CD4-positive, alpha-beta T cell treated with Interleukin-17A for 4 hours (primary cell): Measurements from ENCODE around the gene RPE65.
"Not testable (repeated sequence)": the region's sequence is repeated elsewhere in the genome, so short reads cannot be mapped to it uniquely, and the experiment has no call there.

Experiments
- DNase-seq: peaks from one replicate; pipeline ENCODE4 v3.0.0-alpha.2; 2020; ENCODE audit warnings: mixed read lengths

RPE65 gene

DNA sequence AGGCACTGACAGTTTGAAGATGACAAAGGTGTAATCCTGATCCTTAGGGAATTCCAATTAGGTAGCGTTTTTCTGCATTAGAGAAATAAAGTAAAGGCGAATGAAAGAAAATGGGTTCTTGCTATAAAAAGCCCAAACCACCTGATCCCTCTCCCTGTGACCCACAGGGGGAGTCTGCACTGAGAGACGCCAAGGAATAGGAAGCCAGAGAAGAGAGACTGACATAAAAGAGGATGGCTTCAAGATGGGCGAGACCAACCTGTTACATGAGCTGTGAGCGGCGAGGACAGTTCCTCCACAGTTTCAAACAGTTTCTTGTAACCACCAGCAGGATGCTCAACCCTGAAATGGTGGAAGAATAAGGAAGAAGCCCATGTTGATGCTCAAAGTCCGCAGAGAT lies 1.4 kb downstream of the RPE65 start:
- no peak for DNase-seq

DNA sequence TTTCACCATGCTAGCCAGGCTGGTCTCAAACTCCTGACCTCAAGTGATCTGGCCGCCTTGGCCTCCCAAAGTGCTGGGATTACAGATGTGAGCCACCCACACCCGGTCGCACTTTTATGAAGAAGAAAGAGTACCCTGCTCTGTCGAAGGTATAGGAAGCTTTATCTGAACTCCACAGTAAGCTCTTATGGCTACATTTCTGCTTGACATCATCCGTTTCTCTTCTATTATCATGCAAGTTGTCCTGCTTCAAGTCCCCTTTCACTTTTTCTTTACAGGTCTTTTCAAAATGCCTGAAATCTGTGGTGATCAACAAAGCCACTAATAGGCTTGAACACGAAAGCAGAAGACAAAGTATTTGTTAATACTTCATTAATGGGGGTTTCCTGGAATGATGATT lies 4.0 kb downstream of the RPE65 start:
- no peak for DNase-seq

DNA sequence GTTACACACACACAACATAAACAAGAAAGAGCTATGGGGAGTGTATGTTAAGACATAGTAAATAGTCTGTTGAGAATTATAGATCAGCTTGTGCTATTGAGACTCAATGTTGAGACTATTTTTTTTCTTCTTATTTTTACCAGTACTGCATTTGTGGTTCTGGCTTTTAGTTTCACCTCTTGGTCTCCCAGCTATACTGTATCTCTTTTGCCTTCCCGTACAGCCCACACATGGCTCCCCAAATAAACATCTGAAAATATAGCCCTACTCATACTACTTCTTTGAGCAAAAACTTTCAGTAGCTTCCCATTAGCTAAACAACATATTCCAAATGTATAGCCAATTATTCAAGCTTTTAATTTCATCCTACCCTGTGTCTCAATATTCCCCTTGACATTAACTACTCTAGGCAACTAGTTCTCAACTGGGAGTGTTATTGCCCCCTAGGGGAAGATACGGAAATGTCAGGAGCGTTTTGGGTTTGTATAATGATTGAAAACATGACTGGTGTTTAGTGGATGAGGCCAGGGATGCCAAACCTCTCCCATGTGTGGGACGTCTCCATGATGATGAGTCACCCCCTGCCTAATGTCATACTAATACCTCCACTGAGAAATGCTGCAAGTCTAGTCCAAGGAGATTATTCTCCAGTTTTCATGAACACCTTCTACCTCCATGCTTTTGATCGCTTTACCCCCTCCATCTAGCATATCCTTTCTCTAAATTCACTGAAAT lies 6.8 kb downstream of the RPE65 start:
- no peak for DNase-seq

DNA sequence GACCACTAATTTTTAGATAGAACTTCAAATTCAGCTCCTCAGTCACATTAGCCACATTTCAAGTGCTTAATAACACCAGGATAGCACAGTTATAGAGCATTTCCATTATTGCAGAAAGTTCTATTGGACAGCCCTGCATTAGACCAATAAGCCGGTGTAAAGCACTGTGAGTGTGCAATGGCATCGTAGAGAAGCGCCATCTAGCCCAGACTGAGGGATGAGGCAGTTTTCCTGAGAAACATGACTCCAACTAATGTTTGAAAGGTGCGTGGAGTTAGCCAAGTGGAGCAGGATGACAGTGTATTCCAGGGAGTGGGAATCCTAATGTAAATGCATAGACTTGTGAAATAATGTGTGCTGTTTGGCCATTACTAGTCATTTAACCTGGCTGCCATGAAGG lies 7.7 kb downstream of the RPE65 start:
- no peak for DNase-seq

DNA sequence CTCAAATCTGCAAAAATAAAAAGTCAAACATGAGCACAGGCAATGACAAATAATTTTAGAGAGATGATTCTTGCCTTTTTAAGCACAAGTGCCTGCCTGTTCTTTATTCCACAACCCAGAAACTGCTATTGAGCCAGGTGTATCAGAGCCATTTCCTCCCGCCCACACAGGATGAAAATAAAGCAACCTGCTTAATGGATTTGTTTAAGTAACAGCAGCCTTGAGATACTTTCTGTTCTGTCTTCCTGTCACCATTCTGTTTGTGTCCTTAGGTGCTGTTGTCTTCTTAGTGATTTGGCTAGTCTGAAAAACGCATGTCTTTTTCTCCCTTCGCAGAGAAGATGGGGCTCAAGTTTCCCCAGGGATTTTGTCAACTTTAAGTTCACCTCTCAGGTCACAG lies 11.4 kb downstream of the RPE65 start:
- DNase-seq: no peak

DNA sequence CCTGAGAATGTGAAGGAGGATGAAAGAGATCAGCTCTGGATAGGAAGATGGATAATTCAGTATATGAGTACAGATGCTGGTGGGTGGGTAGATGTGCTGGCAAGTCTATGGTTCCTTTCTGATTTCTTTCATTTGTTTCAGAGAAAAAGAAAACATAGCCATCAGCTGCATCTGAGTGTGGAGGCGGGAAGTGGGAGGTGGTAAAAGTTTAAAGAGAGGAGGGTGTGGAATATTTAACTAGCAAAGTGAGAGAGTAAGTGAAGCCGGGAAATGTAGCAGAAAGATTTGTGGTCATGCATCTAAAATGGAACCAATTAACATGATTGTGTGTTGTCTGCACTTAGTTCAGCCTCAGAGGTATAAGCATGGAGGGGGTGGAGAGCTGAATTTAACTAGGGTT lies 16.4 kb downstream of the RPE65 start:
- DNase-seq: no peak

DNA sequence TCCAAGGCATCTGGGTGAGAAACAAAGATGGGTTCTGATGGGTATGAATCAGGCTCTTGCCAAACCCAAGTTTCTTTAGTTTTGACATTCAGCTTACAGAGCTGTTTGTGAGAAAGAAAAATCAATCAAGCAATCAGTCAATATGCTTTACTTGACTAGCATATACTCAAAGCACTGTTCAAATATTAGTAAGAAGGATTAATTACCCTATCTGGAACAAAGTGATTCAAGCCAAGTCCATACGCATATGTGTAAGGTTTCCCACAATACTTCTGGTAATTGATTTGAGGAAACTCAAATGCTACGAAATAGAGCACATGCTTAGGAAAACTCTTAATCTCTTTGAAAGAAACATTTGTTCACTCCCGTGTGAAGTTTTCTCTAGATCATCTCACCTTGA lies 18.7 kb downstream of the RPE65 start:
- no peak for DNase-seq

DNA sequence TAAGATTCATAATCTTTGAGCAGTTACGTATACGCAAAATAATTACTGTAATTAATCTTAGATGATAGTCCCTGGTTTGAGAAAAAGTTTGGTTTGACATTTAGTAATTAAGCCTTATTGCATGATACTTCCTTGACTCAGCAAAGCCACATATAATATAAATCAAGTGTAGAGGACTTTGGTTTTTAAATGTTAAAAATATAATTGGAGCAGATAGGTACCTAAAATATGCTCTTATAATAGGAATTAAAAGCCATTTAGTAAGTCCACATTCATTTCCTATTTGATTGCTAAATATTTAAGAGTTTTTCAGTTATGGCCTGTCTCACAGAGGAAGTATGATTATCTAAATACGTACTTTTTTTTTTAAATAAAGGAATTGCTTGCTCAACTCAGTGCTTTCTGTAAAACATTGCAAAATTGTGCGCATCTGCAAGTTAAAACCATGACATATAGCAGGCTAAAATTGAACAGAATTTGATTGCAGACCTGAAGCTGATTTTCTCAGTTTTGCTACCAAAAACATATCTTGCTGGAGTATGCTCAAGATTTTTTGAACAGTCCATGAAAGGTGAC lies 20.4 kb downstream of the RPE65 start:
- no peak for DNase-seq

DNA sequence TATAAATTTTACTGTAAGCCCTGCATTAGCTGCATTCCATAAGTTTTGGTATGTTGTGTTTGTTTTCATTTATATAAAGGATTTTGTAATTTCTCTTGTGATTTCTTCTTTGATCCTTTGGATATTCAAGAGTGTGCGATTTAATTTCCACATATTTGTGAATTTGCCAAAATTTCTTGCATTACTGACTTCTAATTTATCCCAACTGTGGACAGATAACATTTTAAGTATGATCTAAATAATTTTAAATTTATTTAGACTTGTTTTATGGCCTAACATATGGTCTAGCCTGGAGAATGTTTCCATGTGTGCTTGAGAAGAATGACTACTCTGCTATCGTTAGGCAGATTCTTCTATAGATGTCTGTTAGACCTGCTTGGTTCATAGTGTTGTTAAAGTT lies 23.2 kb downstream of the RPE65 start:
- no peak for DNase-seq

DNA sequence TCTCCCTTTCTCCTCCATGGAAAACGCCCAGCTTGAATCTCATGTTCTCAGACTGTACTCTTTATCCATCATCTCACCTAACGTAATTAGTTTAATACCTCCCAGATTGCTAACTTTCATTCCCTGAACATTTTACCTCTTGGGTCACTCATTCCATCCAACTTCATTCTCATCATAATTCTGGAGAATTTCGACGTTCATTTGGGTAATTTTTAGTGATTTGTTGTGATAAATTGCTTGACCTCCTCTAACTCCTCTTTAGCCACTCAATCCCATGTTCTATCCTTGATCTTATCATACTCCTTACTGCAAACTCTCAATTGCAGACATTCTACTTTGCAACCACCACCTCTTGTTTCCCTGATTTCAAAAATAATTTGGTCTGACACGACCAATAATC lies 28.4 kb downstream of the RPE65 start:
- no peak for DNase-seq

DNA sequence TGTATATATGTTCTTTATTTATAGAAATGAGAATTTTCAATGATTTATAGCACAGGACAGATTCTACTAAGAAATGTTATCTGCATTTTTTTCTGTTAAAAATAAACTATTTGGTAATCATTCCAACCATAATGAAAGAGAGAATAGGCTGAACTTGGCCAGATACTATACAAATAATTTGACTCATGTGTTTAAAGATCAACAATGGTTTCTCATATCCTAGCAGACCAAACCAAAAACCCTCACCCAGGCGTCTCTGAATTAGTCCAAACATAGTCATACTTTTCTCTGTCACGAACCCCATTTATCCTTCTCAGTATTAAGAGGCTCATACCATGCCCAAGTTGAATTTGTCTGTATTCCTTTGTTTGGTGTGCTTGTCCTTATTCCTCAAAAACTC lies 40.3 kb downstream of the RPE65 start:
- DNase-seq: no peak

DNA sequence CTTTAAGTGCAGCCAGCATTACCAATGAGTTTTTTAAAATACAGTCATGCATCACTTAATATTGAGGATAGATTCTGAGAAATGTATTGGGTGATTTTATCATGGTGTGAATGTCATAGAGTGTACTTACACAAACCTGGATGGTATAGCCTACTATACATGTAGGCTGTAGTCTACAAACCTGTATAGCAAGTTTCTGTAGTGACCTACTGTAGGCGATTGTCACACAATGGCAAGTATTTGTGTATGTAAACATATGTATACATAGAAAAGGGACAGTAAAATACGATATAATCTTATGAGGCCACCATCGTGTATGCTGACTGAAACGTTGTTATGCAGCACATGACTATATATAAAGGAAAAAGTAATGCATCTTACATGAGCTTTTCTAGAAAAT lies 48.2 kb downstream of the RPE65 start:
- no peak for DNase-seq

DNA sequence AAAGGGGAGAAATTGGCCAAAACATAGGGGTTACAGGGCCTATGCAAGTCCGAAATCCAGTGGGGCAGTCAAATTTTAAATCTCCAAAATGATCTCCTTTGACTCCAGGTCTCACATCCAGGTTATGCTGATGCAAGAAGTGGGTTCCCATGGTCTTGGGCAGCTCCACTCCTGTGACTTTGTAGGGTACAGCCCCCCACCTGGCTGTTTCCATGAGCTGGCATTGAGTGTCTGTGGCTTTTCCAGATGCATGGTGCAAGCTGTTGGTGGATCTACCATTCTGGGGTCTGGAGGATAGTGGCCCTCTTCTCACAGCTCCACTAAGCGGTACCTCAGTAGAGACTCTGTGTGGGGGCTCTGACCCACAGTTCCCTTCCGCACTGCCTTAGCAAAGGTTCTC lies 54.2 kb downstream of the RPE65 start:
- not testable (repeated sequence) for DNase-seq

DNA sequence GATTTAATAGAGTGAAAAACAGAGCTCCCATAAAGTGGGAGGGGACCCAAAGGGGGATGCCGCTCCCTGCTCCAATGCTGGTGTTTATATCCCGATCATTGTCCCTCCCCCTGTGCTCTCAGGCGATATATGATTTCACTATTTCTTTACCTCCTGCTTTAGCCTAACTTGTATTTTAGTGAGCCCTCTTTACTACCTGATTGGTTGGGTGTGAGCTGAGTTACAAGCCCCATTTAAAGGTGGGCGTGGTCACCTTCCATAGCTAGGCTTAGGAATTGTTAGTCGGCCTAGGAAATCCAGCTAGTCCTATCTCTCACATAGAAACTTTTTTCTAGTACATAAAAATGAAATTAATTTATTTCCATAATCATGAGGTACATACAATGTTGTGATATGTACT lies 57.3 kb downstream of the RPE65 start:
- DNase-seq: not testable (repeated sequence)

DNA sequence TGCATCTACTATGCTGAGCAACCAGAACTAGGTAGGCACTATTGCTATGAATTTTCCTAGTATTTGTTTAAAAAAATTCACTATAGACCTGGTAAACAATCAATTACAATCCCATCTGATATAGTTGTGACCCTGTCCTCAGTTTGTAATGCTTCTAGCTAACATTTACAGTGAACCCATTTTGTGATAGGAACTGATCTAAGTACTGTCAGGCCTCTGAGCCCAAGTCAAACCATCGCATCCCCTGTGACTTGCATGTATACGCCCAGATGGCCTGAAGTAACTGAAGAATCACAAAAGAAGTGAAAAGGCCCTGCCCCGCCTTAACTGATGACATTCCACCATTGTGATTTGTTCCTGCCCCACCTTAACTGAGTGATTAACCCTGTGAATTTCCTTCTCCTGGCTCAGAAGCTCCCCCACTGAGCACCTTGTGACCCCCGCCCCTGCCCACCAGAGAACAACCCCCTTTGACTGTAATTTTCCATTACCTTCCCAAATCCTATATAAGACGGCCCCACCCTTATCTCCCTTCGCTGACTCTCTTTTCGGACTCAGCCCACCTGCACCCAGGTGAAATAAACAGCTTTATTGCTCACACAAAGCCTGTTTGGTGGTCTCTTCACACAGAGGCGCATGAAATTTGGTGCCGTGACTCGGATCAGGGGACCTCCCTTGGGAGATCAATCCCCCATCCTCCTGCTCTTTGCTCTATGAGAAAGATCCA lies 63.8 kb downstream of the RPE65 start:
- DNase-seq: not testable (repeated sequence)

DNA sequence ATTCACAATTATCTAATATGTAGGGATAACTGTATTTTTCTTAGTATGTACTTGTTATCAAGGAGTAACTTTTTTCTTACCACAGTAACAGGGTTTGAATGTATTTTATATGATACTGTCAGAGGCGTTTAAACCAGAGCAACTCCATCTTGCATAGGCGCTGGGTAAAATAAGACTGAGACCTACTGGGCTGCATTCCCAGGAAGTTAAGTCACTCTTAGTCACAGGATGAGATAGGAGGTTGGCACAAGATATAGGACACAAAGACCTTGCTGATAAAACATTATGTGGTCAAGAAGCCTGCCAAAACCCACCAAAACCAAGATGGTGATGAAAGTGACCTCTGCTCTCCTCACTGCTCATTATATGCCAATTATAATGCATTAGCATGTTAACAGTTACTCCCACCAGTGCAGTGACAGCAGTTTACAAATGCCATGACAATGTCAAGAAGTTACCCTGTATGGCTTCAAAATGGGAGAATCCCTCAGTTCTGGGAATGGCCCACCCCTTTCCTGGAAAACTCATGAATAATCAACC lies 64.8 kb downstream of the RPE65 start:
- no peak for DNase-seq

DNA sequence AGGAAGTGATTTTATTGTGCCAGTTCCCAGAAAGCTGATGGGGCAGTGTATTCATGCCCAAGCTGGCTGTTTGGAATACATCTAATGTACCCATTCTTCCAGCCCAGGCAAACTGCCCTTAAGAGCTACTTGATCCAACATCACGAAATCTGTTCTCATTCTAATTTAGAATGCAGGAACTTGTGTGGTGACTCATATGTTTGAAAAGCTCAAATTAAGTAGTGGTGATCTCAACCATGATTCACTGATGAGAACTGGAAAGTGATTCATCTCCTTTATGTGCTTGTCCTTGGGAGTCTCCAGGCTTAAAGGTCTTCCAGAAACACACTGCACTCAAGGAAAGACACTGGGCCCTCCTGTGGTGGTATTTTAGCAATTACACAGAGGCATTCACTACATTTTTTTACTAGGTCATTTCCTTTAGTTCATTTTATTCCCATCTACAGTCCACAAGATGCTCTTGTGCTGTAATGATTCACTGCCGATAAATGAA lies 65.4 kb downstream of the RPE65 start:
- DNase-seq: no peak

DNA sequence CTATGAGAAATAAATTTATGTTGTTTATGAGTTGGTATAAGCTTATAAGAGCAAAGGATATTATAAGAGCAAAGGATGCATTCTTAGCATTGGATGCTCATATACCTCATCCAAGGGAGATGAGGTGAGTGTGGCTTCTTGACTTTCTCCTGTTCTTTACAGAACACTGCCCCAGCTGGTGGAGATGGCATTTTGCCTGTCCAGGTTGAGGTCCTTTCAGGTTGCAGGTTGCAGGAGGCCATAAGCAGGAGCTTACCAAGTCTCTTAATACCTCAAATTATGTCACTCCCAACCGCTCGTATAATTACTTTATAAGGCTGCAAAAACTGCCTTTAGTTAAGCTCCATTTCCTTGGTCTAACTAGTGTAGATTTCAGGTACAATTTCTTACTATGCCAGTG lies 66.7 kb downstream of the RPE65 start:
- no peak for DNase-seq

DNA sequence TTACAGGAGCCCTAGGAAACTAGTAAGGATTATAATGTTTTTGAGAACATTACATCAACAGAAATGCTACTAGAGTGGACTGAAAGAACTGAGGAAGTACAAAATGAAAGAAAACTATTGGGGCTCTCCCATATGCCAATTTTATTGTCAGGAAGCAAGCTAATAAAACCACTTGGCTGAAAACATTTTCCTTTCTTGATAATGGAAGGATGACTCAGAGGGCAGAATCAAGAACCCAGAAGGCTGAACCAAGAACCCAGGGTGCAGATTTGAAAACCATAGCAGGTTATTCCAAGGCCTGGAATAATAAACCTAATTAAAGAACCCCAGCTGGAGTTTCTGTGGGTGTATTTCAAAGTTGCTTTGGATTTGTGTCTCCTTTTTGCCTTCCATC lies 70.7 kb downstream of the RPE65 start:
- DNase-seq: no peak
